Measurements from ENCODE around the gene NENF.

NENF gene

GRCh38 chr1:212481438-212481767, 48.7 kb downstream of the NENF start:
- DNase-seq (ENCODE audit: low read depth, low spot score): no peak

GRCh38 chr1:212482006-212482636, 49.4 kb downstream of the NENF start:
- no peak for DNase-seq (ENCODE audit: low read depth, low spot score)

- DNase-seq (ENCODE audit: low read depth, low spot score): no peak
These were observed 50.1 kb downstream of the NENF start for GRCh38 chr1:212482637-212483441.

GRCh38 chr1:212484701-212485570, 52.2 kb downstream of the NENF start:
- DNase-seq (ENCODE audit: low read depth, low spot score): no peak

GRCh38 chr1:212485571-212485912, 52.8 kb downstream of the NENF start:
- no peak for DNase-seq (ENCODE audit: low read depth, low spot score)

GRCh38 chr1:212485913-212486618, 53.3 kb downstream of the NENF start:
- no peak for DNase-seq (ENCODE audit: low read depth, low spot score)

- no peak for DNase-seq (ENCODE audit: low read depth, low spot score)
These were observed 53.9 kb downstream of the NENF start for GRCh38 chr1:212486619-212486975.

GRCh38 chr1:212487286-212487685, 54.6 kb downstream of the NENF start:
- no peak for DNase-seq (ENCODE audit: low read depth, low spot score)

GRCh38 chr1:212487774-212488435, 55.2 kb downstream of the NENF start:
- DNase-seq (ENCODE audit: low read depth, low spot score): no peak

GRCh38 chr1:212488436-212489283, 55.9 kb downstream of the NENF start:
- DNase-seq (ENCODE audit: low read depth, low spot score): no peak

- DNase-seq (ENCODE audit: low read depth, low spot score): no peak
These were observed 56.7 kb downstream of the NENF start for GRCh38 chr1:212489284-212489859.

- no peak for DNase-seq (ENCODE audit: low read depth, low spot score)
These were observed 57.6 kb downstream of the NENF start for GRCh38 chr1:212490276-212490675.

- no peak for DNase-seq (ENCODE audit: low read depth, low spot score)
These were observed 58.7 kb downstream of the NENF start for GRCh38 chr1:212491454-212491853.
